Large intestine (tissue), 3 donors: ENCODE measurements around the gene RARB. TPM values are rescaled to one million over a fixed set of nuclear protein-coding genes. Genes with fewer than 3 reads are reported as not detected.
A peak's percentile ranks its signal among the peaks of the same experiment; 100 is the strongest.

Experiments used
- DNase-seq, 2 donors: peaks; one replicate each; pipeline versions ENCODE4 v3.0.0 to v3.0.0-alpha.2; 2013
- H3K27ac ChIP-seq: one replicate; pipeline ENCODE4 v1.5.1; 2013; ENCODE audit warnings: low read length
- H3K27me3 ChIP-seq: 2 replicates; pipeline ENCODE4 v1.6.1; 2013; ENCODE audit warnings: low read length; ENCODE audit not compliant: control insufficient read depth, insufficient read depth
- H3K36me3 ChIP-seq: 2 replicates; pipeline ENCODE4 v1.6.1; 2013; ENCODE audit warnings: low read length; ENCODE audit not compliant: control insufficient read depth, insufficient read depth
- H3K4me1 ChIP-seq: one replicate; pipeline ENCODE4 v1.6.1; 2013; ENCODE audit warnings: low read length; ENCODE audit not compliant: control insufficient read depth, insufficient read depth
- H3K4me3 ChIP-seq: one replicate; pipeline ENCODE4 v1.5.1; 2013; ENCODE audit warnings: low read length
- H3K9me3 ChIP-seq: one replicate; pipeline ENCODE4 v1.6.1; 2013; ENCODE audit warnings: mild to moderate bottlenecking, low read depth, low read length, moderate library complexity; ENCODE audit not compliant: control insufficient read depth
- WGBS: methylation state at CpG from one replicate; pipeline ENCODE4 v1.1.5; 2013; ENCODE audit warnings: low lambda C conversion rate; ENCODE audit not compliant: insufficient coverage; 5-methylcytosine and 5-hydroxymethylcytosine counted together
- polyA plus RNA-seq: library from polyadenylated mRNA; unstranded; fragments of 120-200 nt; gene quantifications from one replicate; pipeline ENCODE4 v1.2.1, GENCODE V29; 2013

Gene RARB
- polyA plus RNA-seq, 1 donor: 9.1 TPM

DNA sequence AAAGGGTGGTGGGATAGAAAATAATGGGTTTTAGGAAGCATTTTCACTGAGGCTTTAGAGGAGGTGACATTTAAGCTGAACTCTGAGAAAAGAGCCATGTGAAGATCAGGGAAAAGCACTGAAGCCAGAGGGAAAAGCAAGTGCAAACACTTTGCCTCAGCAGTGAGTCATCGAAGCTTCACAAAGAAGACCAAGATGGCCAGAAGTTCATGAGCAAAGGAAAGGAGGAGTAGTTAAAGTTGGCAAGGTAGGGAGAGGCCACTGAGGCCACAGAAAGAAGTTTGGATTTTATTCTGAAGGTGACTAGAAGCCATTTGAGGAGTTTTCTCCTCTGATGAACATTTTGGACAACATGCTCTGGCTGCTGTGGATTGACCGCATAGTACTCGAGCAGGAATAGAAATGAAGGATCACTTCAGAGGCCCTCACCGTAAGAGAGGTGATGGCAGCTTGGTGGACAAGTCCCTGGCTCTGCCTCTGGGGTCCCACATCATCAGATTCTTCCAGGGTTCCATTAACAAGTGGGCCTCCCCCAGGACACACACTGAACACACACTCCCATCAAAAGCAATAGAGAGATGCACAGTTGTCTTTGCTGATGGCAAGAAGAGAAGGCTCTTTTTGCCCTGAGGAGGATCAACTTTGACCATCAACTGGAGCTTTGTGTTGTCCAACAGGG lies 161.2 kb downstream of the RARB start:
- Histone ChIP-seq H3K27me3 (no peaks in the 10 kb centered on the region), H3K4me3 (no peak overlapping the region), H3K4me1 (peaks cover 5% of the 10 kb centered on the region), H3K9me3 (no peaks in the 10 kb centered on the region), H3K27ac (no peak overlapping the region), H3K36me3 (peaks cover 8% of the 10 kb centered on the region)
- DNase-seq: no peak
- whole genome bisulfite sequencing: no CpG with 5 or more reads among the region's 4 CpGs

DNA sequence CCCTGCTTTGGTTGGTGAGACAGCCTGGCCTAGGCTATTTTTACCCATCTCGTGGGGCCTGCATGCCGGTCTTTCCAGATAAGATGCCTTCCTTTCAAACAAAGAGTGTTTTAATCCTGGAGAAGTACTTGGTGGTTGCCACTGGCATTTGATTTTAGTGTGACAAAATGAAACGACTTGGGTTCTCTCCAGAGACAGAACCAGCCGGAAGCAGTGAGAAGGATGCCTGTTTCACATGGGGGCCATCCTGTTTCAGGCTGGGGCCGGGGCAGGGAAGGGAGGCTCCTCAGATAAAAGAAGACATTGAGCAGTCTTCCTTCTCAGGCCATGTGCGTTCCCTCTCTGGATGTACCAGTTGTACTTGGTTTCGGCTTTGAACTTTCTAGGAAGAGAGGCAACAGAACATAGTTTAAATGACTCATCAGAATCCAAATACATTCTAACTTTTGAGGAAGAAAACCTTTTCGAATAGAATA lies 161.8 kb downstream of the RARB start:
- peaks cover 8% of the 10 kb centered on the region for H3K36me3 ChIP-seq
- H3K4me3 ChIP-seq: no peak overlapping the region
- no peak overlapping the region for H3K27ac ChIP-seq
- DNase-seq: no peak
- WGBS: 100% methylated on average over 1 of the region's 8 CpGs
- H3K9me3 ChIP-seq: no peaks in the 10 kb centered on the region
- H3K27me3 ChIP-seq: no peaks in the 10 kb centered on the region
- H3K4me1 ChIP-seq: peaks cover 5% of the 10 kb centered on the region

DNA sequence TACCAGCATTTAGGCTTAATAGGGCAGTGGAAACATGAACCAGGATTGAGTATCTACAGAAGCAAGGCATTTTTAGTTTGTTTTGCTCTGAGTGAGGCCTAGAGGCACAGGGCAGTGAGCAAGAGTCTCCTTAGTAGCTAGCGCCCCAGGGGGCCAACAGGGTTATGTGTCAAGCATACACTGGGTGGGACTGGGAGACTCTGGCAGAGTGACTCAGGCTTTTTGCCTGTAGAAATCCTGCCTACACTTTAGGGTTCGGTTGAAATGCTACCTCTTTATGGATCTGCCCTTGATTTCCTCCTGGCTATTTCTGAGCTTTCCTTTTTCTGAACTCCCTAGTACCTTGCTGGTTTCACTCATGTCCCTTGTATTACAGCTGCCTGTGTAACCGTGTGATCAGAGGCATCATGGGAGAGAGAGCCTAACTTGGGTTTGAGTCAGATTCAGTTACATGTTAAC lies 164.5 kb downstream of the RARB start:
- no peak overlapping the region for H3K4me3 ChIP-seq
- H3K27me3 ChIP-seq: no peaks in the 10 kb centered on the region
- no peaks in the 10 kb centered on the region for H3K9me3 ChIP-seq
- H3K27ac ChIP-seq: no peak overlapping the region
- peak; percentile 23 to 47 for DNase-seq
- WGBS: no CpG with 5 or more reads among the region's 3 CpGs
- peaks cover 5% of the 10 kb centered on the region for H3K4me1 ChIP-seq
- peaks cover 16% of the 10 kb centered on the region for H3K36me3 ChIP-seq

- Histone ChIP-seq H3K27ac (no peak overlapping the region), H3K36me3 (peaks cover 19% of the 10 kb centered on the region), H3K27me3 (no peaks in the 10 kb centered on the region), H3K9me3 (no peaks in the 10 kb centered on the region), H3K4me1 (peaks cover 5% of the 10 kb centered on the region), H3K4me3 (no peak overlapping the region)
- DNase-seq: no peak
Measured at GRCh38 chr3:25593001-25593400, 164.9 kb downstream of the RARB start.

DNA sequence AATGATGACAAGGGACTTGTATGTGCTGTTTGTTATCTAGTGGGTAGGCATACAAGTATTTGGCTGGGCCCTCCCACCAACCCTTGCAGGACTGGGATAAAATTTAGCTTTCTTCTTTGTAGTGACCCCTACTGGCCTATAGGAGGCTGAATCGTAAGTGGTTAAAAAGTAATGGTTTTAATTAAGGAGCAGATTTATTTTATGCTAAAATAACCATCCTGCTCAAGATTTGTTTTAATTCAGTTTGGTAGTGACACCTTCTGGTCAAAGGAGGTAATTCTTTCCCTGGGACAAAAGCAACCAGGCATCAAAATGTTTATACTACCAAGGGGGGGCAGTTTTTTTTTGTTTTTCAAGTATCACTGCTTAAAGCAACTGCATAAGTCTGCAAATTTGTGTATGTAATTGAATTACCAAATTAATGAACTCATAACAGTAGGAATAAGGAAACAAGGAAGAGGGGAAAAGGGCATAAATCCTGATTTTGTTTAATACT lies 166.0 kb downstream of the RARB start:
- Histone ChIP-seq H3K36me3 (peaks cover 24% of the 10 kb centered on the region), H3K27me3 (no peaks in the 10 kb centered on the region), H3K9me3 (no peaks in the 10 kb centered on the region), H3K27ac (no peak overlapping the region), H3K4me1 (peaks cover 5% of the 10 kb centered on the region), H3K4me3 (no peak overlapping the region)
- DNase-seq: peak; percentile 18 to 41
- WGBS: no CpG with 5 or more reads among the region's 1 CpG

GRCh38 chr3:25597535-25598101 lies 169.6 kb downstream of the RARB start:
- no peaks in the 10 kb centered on the region for H3K9me3 ChIP-seq
- H3K36me3 ChIP-seq: peaks cover 43% of the 10 kb centered on the region
- no peak overlapping the region for H3K4me3 ChIP-seq
- DNase-seq: no peak
- H3K27ac ChIP-seq: no peak overlapping the region
- H3K4me1 ChIP-seq: peaks cover 4% of the 10 kb centered on the region
- WGBS: 43% methylated on average over 1 of the region's 1 CpG
- no peaks in the 10 kb centered on the region for H3K27me3 ChIP-seq

DNA sequence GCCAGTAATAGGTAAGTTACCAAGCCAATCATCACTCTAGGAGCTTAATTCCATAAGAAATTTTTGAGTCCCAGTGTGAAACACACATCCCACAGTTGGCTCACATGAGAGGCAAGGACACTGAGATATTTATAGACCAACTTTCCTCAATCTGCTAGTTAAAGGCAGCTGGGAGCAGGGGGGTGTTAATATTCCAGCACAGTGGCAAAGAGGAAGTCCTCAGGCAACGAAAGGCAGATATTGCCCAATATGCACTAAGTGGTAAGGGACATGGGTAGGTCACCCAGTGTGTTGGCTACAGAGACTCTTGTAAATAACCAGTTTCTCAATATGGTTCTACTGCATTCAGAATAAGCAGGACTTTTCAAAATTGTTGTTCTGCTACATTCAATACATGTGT lies 175.6 kb downstream of the RARB start:
- no peak overlapping the region for H3K4me3 ChIP-seq
- no CpG with 5 or more reads among the region's 1 CpG for WGBS
- no peaks in the 10 kb centered on the region for H3K27me3 ChIP-seq
- H3K4me1 ChIP-seq: no peaks in the 10 kb centered on the region
- no peak for DNase-seq
- no peak overlapping the region for H3K27ac ChIP-seq
- H3K36me3 ChIP-seq: peaks cover 53% of the 10 kb centered on the region
- no peaks in the 10 kb centered on the region for H3K9me3 ChIP-seq

GRCh38 chr3:25604107-25604805 lies 176.2 kb downstream of the RARB start:
- no peak for DNase-seq
- peaks cover 53% of the 10 kb centered on the region for H3K36me3 ChIP-seq
- H3K27me3 ChIP-seq: no peaks in the 10 kb centered on the region
- H3K27ac ChIP-seq: no peak overlapping the region
- H3K9me3 ChIP-seq: no peaks in the 10 kb centered on the region
- H3K4me1 ChIP-seq: no peaks in the 10 kb centered on the region
- H3K4me3 ChIP-seq: no peak overlapping the region
- WGBS: 94% methylated on average over 3 of the region's 5 CpGs

GRCh38 chr3:25610167-25610566 lies 182.1 kb downstream of the RARB start:
- WGBS: 100% methylated on average over 1 of the region's 1 CpG
- no peak overlapping the region for H3K27ac ChIP-seq
- no peaks in the 10 kb centered on the region for H3K27me3 ChIP-seq
- H3K4me3 ChIP-seq: no peak overlapping the region
- H3K36me3 ChIP-seq: peaks cover 54% of the 10 kb centered on the region
- no peaks in the 10 kb centered on the region for H3K4me1 ChIP-seq
- H3K9me3 ChIP-seq: no peaks in the 10 kb centered on the region
- no peak for DNase-seq

DNA sequence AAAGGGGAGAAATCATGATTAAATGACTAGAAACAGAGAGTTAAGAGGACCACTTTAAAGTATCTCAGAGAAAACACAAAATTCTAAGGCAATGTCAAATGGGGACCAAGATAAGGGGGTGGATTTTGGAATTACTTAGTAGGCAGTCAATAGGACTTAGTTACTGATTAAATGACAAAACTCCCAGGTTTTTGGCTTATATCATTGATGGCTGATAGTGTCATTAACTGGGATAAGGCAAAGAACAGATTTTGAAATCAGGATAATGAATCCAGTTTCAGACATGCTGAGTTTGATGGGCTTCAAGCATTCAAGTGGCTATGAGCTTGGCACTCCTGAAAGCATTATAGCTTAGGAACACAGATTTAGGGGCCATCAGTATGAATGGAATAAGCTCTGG lies 182.7 kb downstream of the RARB start:
- DNase-seq: no peak
- H3K4me3 ChIP-seq: no peak overlapping the region
- H3K9me3 ChIP-seq: no peaks in the 10 kb centered on the region
- no peaks in the 10 kb centered on the region for H3K27me3 ChIP-seq
- H3K36me3 ChIP-seq: peaks cover 52% of the 10 kb centered on the region
- no peaks in the 10 kb centered on the region for H3K4me1 ChIP-seq
- H3K27ac ChIP-seq: no peak overlapping the region
